Measurements from ENCODE around the gene ZBTB20. TPM values are rescaled to one million over a fixed set of nuclear protein-coding genes. Genes with fewer than 3 reads are reported as not detected.
A peak's percentile ranks its signal among the peaks of the same experiment; 100 is the strongest.

The ZBTB20 gene
- total and polyA plus RNA-seq, 4 donors = 0.74 to 77.1 (median 27.9) TPM

DNA sequence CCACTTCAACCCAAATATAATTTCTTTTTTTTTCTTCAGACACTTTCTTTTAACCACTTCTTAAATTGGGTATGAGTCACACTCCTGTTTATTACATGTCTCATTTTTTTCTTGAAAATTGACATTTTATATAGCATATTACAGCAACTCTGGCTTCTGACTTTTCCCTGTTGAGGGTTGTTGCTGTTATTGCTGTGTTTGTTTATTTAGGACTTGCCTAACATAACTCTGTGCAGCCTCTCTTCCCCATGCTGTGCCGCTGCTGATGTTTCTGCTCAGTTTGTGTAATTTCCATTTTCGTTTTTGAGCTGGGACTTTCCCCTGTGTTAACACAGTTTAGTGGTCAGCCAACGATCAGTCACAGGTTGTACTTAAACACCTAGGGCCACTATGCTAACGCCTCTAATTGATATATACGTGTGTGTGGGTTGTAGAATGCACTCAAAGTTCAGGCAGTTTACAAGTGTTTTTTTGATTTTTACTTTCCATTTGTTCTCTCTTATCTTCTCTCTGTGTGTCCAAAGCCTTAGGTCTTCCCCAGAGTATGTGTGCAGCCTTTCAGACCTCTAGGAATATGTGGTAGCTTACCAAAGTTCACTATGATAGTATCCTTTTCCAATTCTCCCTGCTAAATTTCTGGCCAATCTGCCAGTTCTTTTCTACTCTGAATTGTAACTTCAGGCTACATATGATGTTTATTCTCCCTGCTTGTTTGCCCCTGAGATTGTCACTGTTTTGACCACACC lies 337.2 kb downstream of the ZBTB20 start:
- no peak overlapping the region for H3K9ac ChIP-seq (ENCODE audit: insufficient read depth in 1 of 2, low read length in 2 of 2)
- H3K27me3 ChIP-seq (ENCODE audit: control insufficient read depth in 3 of 3, insufficient read depth in 3 of 3, low read length in 2 of 3) = no peaks in the 10 kb centered on the region
- H3K27ac ChIP-seq (ENCODE audit: low read depth in 1 of 2, low read length in 1 of 2) = no peak overlapping the region
- ATAC-seq (ENCODE audit: insufficient read depth, low FRiP score) (peak; percentile 47), DNase-seq (no peak)
- H3K4me3 ChIP-seq = no peak overlapping the region
- WGBS, 2 donors = 55 to 78% methylated on average over 5 of the region's 5 CpGs
- H3K36me3 ChIP-seq (ENCODE audit: control insufficient read depth in 4 of 4, insufficient read depth in 4 of 4, low read length in 4 of 4) = no peaks in the 10 kb centered on the region
- no peaks in the 10 kb centered on the region for H3K9me3 ChIP-seq (ENCODE audit: control insufficient read depth in 4 of 4, insufficient read depth in 3 of 4, low read length in 3 of 4)
- no peaks in the 10 kb centered on the region for H3K4me1 ChIP-seq (ENCODE audit: control insufficient read depth in 5 of 5, insufficient read depth in 5 of 5, low read length in 5 of 5)
- TF ChIP-seq CTCF (IDR thresholded peaks at IDR 0.05; ENCODE audit: control extremely low read depth, extremely low read depth) = no peak

DNA sequence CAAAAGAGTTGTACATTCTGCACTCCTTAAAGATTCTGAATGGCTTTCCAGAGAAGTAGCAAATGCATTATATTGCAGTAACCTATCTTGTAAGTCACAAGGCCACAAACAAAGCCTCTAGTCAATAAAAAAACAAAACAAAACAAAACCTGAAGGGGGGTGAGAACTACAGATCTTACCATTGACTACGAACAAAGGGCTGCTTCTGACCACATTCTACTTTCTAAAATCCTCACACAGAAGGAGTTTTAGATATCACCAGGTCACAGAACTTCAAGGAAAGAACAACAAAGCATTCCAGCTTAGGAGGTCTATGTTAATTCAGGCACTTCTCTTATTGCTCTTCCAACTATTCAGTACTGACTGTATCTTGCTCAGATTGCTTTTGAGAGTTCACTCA lies 343.0 kb downstream of the ZBTB20 start:
- Histone ChIP-seq H3K4me1 (ENCODE audit: control insufficient read depth in 5 of 5, insufficient read depth in 5 of 5, low read length in 5 of 5) (no peaks in the 10 kb centered on the region), H3K9ac (ENCODE audit: insufficient read depth in 1 of 2, low read length in 2 of 2) (no peak overlapping the region), H3K36me3 (ENCODE audit: control insufficient read depth in 4 of 4, insufficient read depth in 4 of 4, low read length in 4 of 4) (peaks cover 0 to 2% (median under 1%) of the 10 kb centered on the region in 4 donors), H3K27me3 (ENCODE audit: control insufficient read depth in 3 of 3, insufficient read depth in 3 of 3, low read length in 2 of 3) (no peaks in the 10 kb centered on the region), H3K4me3 (no peak overlapping the region), H3K9me3 (ENCODE audit: control insufficient read depth in 4 of 4, insufficient read depth in 3 of 4, low read length in 3 of 4) (no peaks in the 10 kb centered on the region), H3K27ac (ENCODE audit: low read depth in 1 of 2, low read length in 1 of 2) (peak overlapping the region in 1 of 2 donors; percentile 21)
- no peak for DNase-seq
- no peak for TF ChIP-seq CTCF (IDR thresholded peaks at IDR 0.05; ENCODE audit: control extremely low read depth, extremely low read depth)
- WGBS, 2 donors = 84 to 95% methylated on average over 1 of the region's 1 CpG
- ATAC-seq (ENCODE audit: insufficient read depth, low FRiP score) = no peak

- H3K36me3 ChIP-seq (ENCODE audit: control insufficient read depth in 4 of 4, insufficient read depth in 4 of 4, low read length in 4 of 4) = peaks cover 0 to 4% (median 1%) of the 10 kb centered on the region in 4 donors
- no peaks in the 10 kb centered on the region for H3K27me3 ChIP-seq (ENCODE audit: control insufficient read depth in 3 of 3, insufficient read depth in 3 of 3, low read length in 2 of 3)
- no peak for ATAC-seq (ENCODE audit: insufficient read depth, low FRiP score)
- WGBS, 2 donors = 86 to 94% methylated on average over 5 of the region's 5 CpGs
- DNase-seq = no peak
- H3K4me3 ChIP-seq = no peak overlapping the region
- peak overlapping the region in 1 of 2 donors; percentile 45 for H3K27ac ChIP-seq (ENCODE audit: low read depth in 1 of 2, low read length in 1 of 2)
- no peak overlapping the region for H3K9ac ChIP-seq (ENCODE audit: insufficient read depth in 1 of 2, low read length in 2 of 2)
- H3K9me3 ChIP-seq (ENCODE audit: control insufficient read depth in 4 of 4, insufficient read depth in 3 of 4, low read length in 3 of 4) = no peaks in the 10 kb centered on the region
- no peak for TF ChIP-seq CTCF (IDR thresholded peaks at IDR 0.05; ENCODE audit: control extremely low read depth, extremely low read depth)
- H3K4me1 ChIP-seq (ENCODE audit: control insufficient read depth in 5 of 5, insufficient read depth in 5 of 5, low read length in 5 of 5) = no peaks in the 10 kb centered on the region
Measured at GRCh38 chr3:114803042-114803695, 343.9 kb downstream of the ZBTB20 start.
